GM12891 (cell line): ENCODE data around the gene SRRM2.

Experiments
- DNase-seq: peaks from one replicate; pipeline ENCODE4 v3.0.0; 2011; ENCODE audit warnings: low spot score; ENCODE audit not compliant: insufficient read length
- FAIRE-seq: peaks from 2 replicates; lab custom pipeline; 2011; peaks lifted over from hg19 to GRCh38; lab: Jason Lieb, UNC
- PAX5 ChIP-seq: IDR thresholded peaks from 2 replicates; pipeline ENCODE4 v1.6.1; 2011; ENCODE audit warnings: low read length, moderate library complexity, mild to moderate bottlenecking; ENCODE audit not compliant: insufficient read depth, severe bottlenecking
- POLR2A ChIP-seq: IDR thresholded peaks from 2 replicates; pipeline ENCODE4 v1.6.1; 2011; ENCODE audit warnings: low read depth, low read length, control low read depth
- POLR2AphosphoS5 ChIP-seq: IDR thresholded peaks from 2 replicates; pipeline ENCODE4 v1.6.1; 2011; ENCODE audit warnings: low read depth, low read length, control low read depth
- POU2F2 ChIP-seq: IDR thresholded peaks from 2 replicates; pipeline ENCODE4 v1.6.1; 2011; ENCODE audit warnings: low read depth, mild to moderate bottlenecking, control low read depth, low read length, moderate library complexity
- SPI1 ChIP-seq: IDR thresholded peaks from 2 replicates; pipeline ENCODE4 v1.6.1; 2011; ENCODE audit warnings: low read depth, low read length, control low read depth
- TAF1 ChIP-seq: IDR thresholded peaks from 2 replicates; pipeline ENCODE4 v1.6.1; 2011; ENCODE audit warnings: low read depth, low read length, control low read depth

Gene SRRM2

DNA sequence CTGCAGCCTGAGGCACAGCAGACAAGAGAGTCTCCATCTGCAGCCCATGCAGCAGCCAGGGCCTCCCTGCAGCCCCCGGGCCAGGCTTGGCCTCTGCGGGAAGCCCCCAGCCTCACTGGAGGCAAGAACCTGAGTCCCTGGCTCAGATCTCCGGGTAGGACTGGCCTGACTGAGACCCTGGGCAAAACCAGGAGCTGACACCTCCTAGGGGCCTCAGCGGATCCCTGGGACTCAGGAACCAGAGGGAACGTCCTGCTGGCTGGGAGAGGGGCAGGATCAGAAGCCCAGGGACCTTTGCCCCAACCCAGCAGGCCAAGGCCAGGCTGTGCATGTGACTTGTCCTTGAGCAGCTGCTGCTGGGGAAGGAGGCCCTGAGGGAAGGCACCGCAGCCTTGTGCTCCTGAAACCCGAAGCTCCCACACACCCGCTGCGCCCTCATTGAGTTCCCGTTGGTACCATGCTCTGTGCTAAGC lies 62.9 kb downstream of the SRRM2 start:
- no peak for DNase-seq
- TF ChIP-seq POLR2A: no peak
- FAIRE-seq: no peak

DNA sequence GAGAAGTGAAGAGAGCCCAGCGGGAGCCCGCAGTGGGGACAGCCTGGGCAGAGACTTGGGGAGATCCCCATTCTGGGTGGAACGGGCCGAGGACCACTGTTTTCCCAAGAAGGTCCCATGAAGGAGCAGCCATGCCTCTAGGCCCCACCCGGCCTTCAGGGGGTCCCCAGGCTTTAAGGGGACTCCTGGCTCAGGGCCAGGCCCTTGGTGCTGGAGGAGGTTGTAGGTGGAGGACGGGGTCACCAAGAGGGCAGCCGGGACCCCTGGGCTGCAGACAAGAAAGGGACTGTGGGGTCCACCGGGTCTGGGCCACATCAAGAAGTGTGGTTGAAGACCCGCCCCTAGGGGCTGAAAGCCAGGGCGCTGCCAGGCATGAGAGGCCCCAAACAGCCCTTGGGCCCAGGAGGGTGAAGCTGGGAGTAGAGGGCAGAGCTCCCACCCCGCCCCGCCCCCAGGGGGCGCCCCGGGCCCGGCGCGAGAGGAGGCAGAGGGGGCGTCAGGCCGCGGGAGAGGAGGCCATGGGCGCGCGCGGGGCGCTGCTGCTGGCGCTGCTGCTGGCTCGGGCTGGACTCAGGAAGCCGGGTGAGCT lies 64.4 kb downstream of the SRRM2 start, which contains the start of gene PRSS21:
PRSS21 (plus strand) TSS at position 487 of the 589 bp plus-strand sequence; CDS start at position 519, 32 bp downstream.
- FAIRE-seq (no peak), DNase-seq (peak; percentile 78)
- TF ChIP-seq SPI1: no peak
- TF ChIP-seq TAF1: no peak
- no peak for TF ChIP-seq POU2F2
- TF ChIP-seq POLR2A: no peak

DNA sequence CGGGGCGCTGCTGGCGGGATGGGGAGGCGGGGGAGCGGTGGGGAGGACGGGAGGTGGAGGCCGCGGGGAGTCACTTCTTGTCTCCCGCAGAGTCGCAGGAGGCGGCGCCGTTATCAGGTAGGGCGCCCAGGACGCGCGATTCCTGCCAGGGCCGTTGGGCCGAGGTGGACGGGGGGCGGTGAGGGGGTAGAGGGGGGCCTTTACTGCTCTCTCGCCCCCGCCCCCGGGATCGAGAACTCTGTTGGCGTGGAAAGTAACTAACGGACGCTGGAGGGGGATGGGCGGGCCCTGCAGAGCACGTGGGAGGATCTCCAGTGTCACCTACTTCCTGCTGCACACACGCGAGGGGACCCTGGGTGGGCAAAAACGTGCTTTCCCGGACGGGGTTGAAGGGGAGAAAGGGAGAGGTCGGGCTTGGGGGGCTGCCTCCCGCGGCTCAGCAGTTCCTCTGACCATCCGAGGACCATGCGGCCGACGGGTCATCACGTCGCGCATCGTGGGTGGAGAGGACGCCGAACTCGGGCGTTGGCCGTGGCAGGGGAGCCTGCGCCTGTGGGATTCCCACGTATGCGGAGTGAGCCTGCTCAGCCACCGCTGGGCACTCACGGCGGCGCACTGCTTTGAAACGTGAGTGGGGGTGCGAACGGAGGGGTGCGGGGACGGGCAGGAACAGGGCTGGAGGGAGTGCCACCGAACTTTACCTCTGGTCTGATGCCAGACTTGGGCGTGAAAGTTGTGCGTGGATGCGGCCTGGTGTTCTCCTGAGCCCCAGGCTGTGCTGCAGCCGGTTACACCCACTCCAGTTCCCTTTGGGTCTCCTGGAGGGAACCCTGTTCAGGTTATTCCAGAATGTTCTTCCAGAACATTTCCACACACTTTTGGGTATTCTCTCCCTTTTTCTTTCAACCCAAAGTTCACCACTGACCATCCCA lies 65.2 kb downstream of the SRRM2 start:
- no peak for TF ChIP-seq POU2F2
- TF ChIP-seq PAX5: no peak
- TF ChIP-seq POLR2A: no peak
- TF ChIP-seq POLR2AphosphoS5: no peak
- no peak for TF ChIP-seq TAF1
- no peak for TF ChIP-seq SPI1
- FAIRE-seq (no peak), DNase-seq (no peak)

DNA sequence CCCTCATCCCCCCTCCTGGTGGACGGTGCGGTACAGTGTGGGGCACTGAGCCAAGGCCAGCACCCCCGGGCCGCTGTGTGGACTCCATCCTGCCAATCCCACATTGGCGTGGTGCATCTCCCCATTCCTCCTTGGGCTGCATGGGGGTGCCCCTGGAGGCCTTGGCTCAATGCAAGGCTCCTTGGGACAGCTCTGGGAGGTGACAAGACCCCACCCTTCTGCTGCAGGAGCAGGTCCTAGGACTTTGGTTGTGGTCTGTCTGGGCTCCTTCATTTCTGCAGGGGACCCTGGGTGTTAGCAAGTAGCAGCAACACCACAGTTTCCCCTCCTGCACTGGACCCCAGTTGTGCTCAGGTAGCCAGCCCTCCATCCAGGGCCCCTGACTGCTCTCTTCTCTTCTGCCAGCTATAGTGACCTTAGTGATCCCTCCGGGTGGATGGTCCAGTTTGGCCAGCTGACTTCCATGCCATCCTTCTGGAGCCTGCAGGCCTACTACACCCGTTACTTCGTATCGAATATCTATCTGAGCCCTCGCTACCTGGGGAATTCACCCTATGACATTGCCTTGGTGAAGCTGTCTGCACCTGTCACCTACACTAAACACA lies 65.9 kb downstream of the SRRM2 start:
- FAIRE-seq (no peak), DNase-seq (no peak)
- no peak for TF ChIP-seq POU2F2
- TF ChIP-seq PAX5: no peak
- no peak for TF ChIP-seq POLR2A
- no peak for TF ChIP-seq TAF1
- no peak for TF ChIP-seq SPI1
- TF ChIP-seq POLR2AphosphoS5: no peak

DNA sequence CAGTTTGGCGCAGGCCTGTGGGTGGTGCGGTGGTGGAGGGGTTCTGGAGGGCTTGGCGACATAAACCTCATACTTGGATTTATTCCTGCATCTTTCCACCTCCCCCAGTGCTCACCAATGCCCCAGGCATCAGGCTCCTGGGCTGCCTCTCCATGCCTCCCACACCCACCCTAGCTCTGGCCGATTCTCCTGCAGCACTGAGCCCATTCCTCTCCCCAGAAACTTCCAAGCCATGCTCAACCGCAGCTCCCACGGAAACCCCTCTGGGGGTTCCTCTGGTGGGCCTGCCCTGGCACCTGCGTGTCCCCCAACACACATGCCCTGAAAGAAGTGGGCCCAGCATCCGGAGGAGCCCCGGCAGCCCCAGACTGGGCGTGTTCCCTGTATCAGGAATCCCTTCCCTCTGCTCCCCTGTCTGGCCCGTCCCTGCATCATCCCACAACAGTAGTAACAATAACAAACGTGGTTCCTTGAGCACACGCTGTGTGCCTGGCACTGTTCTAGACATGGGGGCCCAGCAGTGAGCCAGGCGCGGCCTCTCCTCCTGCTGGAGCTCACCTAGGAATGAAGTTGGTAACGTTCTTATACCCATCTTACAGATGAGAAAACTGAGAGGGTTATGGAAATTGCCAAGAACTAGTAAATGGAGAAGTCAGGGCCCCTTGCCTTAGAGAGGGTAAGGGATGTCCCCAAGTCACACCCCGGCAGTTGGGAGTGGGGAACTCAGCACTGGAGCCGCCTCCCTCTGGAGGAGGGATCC lies 66.9 kb downstream of the SRRM2 start:
- FAIRE-seq (no peak), DNase-seq (no peak)
- TF ChIP-seq SPI1 (no peak), POLR2AphosphoS5 (no peak), PAX5 (no peak), TAF1 (no peak), POU2F2 (no peak), POLR2A (no peak)

DNA sequence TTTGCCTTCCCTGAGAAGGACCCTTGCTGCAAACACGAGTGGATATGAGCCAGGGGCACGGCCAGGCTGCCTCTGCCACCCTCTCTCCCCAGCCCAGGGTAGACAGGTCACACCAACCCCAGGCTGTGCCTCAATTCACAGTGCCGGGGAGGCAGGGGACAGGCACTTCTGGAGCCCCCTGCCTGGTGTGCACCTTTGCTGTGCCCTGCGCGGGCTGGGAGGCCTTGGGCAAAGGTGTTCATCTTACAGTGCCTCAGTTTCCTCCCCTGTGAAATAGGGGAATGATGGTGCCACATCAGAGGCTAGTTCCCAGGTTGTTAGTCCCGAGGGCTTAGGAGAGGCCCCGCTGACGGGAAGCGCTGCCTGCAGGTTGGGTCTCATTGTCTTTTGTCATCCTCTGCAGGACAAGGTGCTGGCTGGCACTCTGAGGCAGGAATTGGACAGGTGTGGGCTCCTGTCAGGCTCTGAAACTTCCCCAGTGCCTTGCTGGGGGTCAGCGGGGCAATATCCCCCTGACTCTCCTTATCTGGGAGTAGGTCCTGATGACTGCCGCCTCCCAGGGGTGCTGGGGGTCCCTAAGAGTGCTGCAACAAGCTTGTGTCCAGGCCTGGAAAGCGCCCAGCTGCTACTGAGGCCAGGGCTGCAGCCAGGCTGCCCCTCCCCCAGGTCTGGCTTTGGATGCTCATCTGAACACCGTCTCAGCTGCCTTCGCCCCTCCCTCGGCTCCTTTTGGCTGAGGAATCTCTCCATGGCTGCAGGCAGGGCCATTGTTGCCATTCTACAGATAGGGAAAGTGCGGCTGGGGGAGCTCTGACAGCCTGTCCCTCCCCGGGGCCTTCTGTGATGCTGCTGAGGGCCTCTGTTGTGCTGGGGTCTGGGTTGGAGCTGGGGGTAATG lies 67.7 kb downstream of the SRRM2 start:
- no peak for FAIRE-seq

More for the DNA sequence above, 67.7 kb downstream of the SRRM2 start:
- no peak for DNase-seq
- TF ChIP-seq SPI1 (no peak), TAF1 (no peak), POLR2A (no peak), POLR2AphosphoS5 (no peak), PAX5 (no peak), POU2F2 (no peak)
